GM21528 (cell line): ENCODE measurements around the gene XPA.

ENCODE experiments used
- ATAC-seq: cut with Tn5 transposase; IDR thresholded peaks from one replicate; pipeline ENCODE4 v1.9.1; 2021; ENCODE audit warnings: mild to moderate bottlenecking, moderate library complexity; ENCODE audit not compliant: unreplicated experiment, low FRiP score

XPA gene

DNA sequence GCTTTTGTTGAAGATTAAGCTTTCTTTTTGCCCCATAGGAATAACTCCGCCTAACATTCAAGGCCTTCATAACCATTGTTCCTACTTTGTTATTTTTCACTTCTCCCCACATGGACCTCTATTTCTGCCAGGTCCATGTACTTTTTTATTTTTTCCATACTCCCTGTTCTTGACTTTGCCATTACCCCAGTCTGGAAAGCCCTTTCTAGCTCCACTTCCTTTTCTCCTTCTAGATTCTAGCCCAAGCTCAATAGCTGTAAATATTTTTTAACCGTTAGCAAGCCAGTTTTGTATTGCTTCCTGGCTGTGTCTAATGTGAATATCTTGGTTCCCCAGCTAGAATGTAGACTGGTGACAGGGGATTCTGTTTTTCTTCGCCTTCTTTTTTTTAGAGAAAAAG, 37.4 kb downstream of the XPA start:
- ATAC-seq, result no peak

DNA sequence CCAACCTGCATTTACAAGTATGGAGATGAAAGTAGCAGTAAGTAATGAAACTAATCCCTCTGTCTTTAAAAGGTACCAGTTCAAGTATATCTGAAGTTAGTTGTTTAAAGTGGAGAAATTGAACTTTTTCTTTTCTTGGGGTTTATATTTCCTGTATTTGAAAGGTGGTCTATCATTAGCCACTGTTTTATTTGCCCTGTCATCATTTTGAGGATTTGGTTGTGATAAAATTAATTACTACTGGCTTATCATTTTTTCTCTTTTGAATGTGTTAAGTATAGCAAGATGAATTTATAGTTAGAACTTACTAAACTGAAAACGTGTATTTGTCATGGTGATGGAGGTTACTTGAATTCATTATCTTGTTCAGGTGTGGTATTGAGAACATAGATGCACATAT, 38.4 kb downstream of the XPA start:
- no peak for ATAC-seq

DNA sequence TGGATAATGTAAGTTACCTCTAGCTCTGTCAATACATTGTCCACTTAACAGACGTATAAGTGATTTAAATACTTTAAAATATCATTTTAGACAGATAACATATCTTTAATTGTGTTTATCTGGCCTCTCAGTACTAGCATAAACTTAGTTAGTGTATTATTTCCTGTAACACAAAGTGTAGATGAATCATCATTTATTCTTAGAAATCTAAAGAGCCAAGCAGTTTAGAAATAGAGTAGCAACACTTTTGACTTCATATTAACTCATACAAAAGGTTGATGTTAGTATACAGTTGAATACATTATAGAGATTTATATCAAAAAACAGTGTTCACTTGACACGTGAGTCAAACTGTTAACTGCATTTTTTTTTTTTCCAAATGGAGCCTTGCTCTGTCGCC, 45.5 kb downstream of the XPA start:
- no peak for ATAC-seq

- no peak for ATAC-seq
These were observed 49.1 kb downstream of the XPA start for GRCh38 chr9:97647996-97648395.

DNA sequence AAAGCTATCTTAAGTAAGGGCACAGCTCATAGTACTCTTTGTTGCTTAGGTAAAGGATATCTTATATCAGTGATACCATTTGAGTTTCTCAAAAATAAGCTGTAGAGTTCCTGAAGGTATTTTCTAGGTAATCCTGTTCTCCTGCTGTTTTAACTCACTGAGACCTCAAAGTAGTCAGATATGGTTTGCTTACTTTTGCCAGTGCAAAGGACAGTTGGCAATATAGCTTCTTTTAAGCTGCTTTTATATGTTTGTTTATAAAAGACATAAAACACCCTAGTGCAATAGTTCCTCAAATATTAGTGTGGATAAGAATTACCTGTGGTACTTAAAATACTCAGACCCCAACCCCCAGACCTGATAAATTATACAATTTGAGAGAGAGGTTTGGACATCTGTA, 51.4 kb downstream of the XPA start:
- no peak for ATAC-seq

- no peak for ATAC-seq
These were observed 56.8 kb downstream of the XPA start for GRCh38 chr9:97640325-97640724.

GRCh38 chr9:97638666-97639065, 58.5 kb downstream of the XPA start:
- ATAC-seq, result no peak

GRCh38 chr9:97636903-97637302, 60.2 kb downstream of the XPA start:
- no peak for ATAC-seq

- no peak for ATAC-seq
These were observed 62.1 kb downstream of the XPA start for GRCh38 chr9:97635026-97635425.

- peak; percentile 1 for ATAC-seq
These were observed 63.2 kb downstream of the XPA start for GRCh38 chr9:97633859-97634490.

DNA sequence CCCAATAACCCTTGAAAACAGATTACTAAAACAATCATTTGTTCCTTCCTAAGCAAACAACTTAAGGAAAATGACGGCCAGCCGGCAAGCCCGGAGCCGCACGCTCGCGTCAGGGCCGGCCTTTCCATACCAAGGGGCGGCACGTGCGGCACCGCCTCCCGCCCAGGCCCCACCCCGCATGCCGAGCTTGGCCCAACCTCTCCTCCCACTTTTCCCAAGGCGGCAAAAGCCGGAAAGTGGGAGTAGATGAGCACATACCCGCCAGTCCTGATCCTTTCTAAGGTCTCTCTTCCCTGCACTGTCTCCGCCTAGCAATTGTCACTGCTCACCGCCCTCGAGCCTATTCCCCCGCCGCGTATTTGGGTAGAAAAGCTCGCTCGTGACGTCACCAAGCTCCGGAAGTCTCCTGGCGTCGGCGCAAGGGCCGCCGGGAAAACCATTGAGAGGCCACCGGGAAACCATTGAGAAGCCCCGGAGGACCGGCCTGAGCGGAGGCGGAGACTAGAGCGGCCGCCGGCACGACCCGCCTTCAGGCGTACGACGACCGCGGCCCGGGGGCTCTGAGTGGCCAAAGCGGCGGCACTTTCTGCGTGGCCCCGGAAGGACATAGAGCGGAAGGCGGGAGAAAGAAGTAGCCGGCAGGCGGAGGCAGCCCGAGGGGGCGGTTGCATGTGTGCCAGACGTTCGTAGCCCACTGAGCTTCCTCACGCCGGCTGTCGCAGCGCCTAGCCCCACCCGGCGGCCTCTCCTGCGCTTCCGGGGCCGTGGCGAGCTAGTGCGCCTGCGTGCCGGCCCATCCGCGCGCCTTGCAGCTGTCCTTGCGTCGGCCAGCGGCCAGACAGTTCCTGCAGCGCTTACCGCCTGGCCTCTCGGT, 63.9 kb downstream of the XPA start, which contains the start of the genes NCBP1 and TSTD2:
NCBP1 (plus strand) TSS at position 837 of the 874 bp plus-strand sequence. CDS start 61 bp downstream, outside the sequence.
TSTD2 (minus strand) TSS at position 384 of the 874 bp plus-strand sequence. CDS start 5,806 bp downstream, outside the sequence.
- ATAC-seq, result peak; percentile 86

DNA sequence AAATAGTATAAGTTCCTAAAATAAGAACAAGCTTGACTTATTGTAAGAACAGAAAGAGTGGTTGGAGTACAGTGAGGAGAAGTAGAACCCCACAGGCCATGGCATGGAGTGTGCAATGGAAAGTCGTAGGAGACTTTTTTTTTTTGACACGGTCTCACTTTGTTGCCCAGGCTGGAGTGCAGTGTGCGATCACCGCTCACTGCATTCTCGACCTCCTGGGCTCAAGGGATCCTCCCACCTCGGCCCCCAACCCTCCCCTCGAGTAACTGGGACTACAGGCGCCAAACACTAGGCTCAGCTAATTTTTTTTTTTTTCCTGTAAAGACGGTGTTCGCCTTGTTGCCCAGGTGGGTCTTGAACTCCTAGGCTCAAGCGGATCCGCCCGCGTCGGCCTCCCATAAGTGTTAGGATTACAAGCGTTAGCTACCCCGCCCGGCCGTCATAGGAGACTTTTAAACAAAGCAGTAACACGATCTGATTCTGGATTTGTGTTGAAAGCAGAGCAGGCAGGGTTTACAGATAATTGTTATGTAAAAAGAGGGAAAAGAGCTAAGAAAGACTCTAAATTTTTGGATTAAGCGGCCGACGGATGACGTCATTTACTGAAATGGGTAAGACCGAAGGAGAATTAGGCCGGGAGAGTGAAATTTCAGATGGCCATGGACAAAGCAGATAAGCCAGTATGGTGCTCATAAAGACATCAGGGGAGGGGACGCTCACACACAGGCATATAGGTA, 64.7 kb downstream of the XPA start:
- ATAC-seq, result peak; percentile 24

GRCh38 chr9:97630591-97630990, 66.5 kb downstream of the XPA start:
- no peak for ATAC-seq

DNA sequence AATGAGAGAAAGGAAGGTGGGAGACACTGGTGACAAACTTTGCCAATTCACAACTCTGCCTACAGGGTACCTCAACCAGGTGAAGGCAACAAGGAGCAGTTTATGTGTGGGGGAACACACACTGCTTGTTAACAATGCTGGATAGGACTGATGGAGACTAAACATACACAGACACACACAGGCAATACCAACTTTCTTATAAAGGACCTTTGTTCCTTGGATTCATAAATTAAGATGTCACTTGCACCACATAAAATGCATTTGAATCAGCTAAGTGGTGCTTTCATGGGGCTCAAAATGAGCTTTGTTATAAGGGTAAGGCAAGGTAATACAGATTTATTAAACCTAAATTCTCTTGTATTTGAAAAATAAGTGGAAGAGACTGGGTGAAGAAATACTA, 68.0 kb downstream of the XPA start:
- ATAC-seq, result no peak

DNA sequence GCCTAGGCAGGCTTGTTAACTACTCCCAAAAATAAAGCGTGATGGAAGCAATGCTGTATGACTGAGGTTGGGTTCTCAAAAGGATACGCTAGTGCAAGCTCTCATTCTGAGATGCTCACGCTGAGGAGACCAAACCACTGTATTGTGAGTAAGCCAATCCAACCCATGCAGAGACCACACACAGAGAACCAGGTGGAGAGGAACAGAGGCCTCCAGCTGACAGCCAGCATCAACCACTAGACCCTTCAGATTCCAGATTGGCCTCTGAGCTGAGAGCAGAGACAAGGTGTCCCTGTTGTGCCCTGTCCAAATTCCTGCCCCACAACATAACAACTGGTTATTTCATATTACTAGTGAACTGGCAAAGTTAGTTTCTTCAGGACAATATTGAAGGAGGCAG, 68.5 kb downstream of the XPA start:
- ATAC-seq, result no peak

- ATAC-seq, result no peak
These were observed 69.5 kb downstream of the XPA start for GRCh38 chr9:97627624-97628023.

DNA sequence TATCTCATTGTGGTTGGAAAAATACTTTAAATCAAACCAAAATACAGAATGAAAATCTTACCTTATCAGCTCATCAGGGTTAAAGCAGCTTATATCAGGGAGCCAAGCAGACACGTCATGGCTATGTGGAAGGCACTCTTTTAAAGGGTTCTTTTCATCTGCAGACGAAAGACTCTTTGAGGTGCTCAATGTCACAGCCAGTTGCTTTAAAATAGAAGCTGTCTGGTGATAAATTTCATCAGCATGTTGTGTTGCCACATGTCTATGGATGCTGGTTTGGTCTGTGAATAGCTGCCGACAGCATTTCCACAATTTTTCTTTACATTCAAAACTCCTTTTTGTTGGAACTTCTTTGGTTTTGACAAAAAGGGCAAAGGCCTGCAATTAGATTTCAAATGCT, 71.5 kb downstream of the XPA start:
- ATAC-seq, result no peak
